ENCODE results near the gene GPHN.
"Not testable (repeated sequence)": the region's sequence is repeated elsewhere in the genome, so short reads cannot be mapped to it uniquely, and the experiment has no call there.

GPHN gene

GRCh38 chr14:66827182-66827581 is 319.2 kb downstream of the GPHN start:
- DNase-seq: no peak

DNA sequence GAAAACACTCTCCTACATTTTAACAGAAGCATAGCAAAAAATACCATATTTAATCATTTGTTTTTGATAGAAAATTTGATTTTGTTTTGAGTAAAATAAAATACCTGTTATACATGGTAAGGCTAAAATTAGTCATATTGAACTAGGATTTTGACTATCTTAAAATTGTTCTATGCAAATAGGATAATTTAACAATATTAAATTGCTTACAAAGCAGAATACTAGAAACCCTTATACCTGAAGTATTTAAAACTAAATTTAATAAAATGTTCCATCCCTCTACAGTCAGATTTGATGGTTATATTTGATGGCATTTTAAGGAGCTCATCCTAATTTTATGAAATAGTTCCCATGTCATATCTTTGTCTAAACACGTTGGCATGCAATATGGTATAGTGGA is 323.2 kb downstream of the GPHN start:
- DNase-seq: no peak

DNA sequence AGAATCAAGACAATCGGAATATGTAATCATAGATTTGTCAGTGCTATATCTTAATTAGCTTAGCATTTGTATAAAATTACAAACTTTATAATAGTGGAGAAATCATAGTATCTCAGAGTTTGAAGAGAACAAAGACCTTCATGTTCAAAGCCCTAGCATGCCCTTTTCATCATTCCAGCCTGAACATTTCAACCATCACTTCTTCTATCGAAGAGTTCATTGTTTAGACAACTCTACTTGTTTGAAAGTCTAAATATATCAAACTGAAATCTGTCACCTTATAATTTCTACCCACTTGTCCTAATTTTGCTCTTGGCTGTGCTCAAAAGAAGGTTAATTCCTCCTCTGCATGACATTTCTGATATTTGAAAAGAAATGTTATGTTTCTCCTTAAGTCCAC is 325.9 kb downstream of the GPHN start:
- DNase-seq: no peak

GRCh38 chr14:66837436-66837835 is 329.5 kb downstream of the GPHN start:
- DNase-seq: not testable (repeated sequence)

DNA sequence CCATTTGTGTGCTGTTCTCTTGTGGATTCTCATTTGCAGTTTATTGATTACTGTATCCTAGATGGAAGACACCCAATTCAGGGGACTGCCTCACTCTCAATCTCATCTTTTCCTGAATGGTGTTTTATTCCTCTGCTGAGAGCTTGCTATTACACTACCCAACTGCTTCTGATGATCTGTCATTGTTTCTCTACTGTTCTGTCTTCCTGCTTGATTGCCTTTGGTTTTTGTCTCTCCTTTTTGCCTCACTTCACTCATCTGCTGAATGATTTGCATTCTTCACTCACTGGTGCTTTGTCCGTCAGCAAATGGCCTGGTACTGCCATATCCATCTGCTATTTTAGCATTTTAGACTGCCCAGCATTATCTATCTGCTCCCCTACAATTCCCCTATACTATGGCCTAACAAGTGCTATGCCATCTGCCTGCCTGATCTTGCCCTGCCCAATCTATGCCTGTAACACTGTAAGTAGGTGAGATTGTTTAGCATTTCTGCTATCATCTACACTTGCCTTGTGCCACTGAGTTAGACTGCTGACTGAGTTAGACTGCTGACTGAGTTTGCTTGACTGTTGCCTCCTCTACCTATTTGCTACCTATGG is 335.1 kb downstream of the GPHN start:
- DNase-seq: no peak

DNA sequence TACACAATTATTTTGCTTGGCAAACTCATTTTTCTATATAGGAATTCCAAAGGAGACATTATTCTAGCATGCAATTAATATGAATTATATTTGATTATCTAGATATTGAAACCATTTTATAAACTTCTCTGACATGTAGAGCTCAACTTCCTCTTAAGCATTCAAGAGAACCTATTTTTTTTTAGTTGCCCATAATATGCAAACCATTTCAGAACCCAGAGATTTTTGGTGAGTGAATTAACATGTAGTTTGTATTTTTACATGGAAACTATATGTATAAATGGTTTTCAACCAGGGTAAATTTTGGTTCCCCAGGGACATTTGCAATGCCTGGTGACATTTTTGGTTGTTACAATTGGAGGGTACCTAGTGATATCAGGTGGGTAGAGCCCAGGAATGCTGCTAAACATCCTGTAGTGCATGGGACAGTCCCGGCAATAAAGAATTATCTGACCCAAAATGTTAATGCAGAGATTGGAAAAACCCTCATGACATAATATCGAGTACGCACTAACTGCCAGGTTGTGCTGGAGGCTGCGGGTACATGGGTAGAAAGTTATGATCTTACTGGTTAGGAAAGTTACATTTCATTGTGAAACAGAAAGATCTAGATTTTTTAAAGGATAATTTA is 342.4 kb downstream of the GPHN start:
- DNase-seq: no peak

- DNase-seq: no peak
These were observed 345.4 kb downstream of the GPHN start for GRCh38 chr14:66853311-66853710.

- DNase-seq: no peak
These were observed 349.9 kb downstream of the GPHN start for GRCh38 chr14:66857867-66858266.

DNA sequence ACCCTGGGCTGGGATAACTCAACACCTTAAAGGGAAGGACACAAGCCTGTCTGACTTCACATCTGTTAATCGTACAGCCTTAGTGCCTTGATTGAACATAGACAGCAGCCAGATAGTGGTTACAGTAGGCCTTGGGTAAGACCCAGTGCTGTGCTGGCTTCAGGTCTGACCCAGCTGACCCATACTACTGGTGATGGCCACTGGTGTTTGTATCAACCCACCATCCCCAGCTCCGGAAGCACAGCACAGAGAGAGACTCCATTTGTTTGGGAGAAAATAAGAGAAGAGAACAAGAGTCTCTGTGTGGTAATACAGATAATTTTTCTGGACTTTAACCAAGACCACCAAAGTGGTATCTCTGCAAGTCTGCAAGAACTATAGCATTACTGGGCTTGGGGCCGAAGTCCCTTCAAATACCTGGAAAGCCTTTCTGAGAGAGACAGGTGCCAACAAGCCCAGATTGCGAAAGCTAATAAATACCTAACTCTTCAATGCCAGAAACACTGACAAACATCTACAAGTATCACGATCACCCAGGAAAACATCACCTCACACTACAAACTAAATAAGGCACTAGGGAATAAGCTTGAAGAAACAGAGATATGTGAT is 351.2 kb downstream of the GPHN start:
- DNase-seq: no peak

DNA sequence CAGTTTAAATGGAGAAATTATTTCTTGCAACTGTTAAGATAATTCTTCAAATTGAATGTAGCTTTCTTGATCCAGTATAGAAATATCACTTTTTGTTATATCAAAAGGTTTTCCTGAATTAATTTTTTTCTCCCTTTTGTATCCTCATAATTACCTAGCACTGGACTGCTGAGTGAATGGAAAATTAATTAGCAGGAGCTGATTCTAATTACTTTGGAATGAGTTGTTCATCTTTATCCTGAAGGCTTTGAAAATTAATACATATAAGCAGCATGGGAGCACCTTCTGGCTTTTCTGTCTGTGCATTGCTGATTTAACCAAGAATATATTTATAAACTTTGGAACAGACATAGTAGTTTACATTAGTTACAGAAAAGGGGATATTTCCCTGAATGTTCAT is 373.6 kb downstream of the GPHN start:
- DNase-seq: no peak

DNA sequence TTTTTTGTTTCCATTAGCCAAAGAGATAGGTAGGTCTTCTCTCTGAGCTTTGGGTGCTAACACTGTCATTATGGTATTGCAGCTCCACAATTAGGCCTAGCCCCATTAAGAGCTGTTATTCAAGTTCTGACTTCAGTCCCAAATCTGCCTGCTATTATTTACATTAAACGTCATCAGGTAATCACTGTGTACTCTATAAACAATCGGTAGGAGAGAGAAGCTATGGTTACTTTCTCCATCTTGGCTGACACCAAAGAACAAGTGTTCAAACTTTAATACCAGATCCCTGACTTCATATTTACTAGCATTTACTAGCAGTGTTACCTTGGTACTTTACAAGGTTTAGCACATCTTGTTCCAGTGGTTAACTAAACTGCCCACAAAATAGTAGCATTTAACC is 376.2 kb downstream of the GPHN start:
- DNase-seq: no peak

- no peak for DNase-seq
These were observed 392.8 kb downstream of the GPHN start for GRCh38 chr14:66900719-66901118.

- DNase-seq: no peak
These were observed 402.4 kb downstream of the GPHN start for GRCh38 chr14:66910311-66910840.

GRCh38 chr14:66916421-66916820 is 408.5 kb downstream of the GPHN start:
- no peak for DNase-seq

DNA sequence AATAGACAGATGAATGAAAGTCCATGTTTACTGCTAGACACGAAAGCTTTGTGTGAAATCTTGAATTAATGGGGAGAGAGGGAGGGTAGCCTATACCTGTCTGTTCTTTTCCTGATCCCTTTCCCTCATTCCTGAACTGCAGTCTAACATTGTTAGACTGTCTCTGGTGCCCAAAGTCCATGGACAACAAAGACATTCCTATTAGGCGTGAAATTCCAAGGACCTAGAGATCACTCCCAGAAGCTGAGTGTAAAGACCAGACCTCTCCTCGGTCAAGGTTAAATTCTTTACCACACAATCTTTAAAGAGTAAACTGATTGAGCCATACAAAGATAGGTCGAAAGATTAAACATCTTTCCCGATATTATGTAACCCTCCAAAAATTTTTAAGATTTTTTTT is 410.6 kb downstream of the GPHN start:
- no peak for DNase-seq

DNA sequence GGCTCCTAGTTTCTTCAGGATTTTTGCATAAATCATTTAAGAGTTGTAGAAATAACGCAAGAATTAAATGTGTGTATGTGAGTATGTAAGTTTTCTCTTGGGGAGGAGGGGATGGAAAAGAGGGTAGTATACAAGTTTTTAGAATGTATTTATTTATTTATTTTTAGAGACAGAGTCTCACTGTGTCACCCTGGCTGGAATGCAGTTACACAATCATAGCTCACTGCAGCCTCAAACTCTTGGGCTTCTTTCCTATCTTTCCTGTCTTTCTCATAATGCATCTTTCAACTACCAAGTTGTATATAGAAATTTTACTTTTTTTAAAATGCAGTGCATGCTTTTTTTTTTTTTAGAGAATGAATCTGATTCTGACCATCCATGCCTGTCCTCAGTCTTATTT is 412.2 kb downstream of the GPHN start:
- no peak for DNase-seq

DNA sequence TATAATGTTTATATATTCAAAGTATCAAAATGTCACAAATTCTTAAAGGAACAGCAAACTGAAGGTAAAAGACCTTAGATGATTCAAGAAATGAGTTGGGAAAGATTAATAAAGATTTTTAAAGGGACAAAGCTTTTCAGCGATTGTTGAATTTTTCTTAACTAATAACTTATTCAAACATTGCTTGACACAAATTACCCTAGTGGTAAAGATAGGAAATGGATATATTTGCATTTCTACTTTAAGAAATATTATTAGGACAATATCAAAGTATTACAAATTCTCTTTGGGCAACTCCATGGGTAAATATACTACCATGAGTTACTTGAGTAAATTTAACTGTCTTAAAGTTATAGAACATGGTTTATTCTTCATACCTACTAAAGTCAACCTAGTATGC is 415.3 kb downstream of the GPHN start:
- DNase-seq: no peak

DNA sequence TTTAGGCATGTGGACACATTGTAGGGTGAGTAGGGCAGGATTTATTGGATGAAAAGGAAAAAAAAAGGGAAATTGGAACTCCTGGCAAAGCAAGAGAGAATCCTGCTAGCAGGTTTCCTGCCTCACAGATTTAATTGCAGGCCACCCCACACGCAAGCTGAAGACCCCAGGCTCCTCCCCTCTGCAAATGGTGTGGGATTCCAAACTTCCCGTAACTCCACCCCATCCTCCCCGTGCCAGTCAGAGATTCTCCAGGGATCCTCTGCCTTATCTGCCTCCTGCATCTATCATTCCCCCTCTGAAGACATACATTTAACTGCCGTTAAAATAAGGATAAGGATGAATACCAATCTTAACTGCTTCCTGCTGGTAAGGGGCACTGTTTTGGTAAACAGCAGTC is 431.5 kb downstream of the GPHN start:
- no peak for DNase-seq

- DNase-seq: no peak
These were observed 436.9 kb downstream of the GPHN start for GRCh38 chr14:66944872-66945271.

DNA sequence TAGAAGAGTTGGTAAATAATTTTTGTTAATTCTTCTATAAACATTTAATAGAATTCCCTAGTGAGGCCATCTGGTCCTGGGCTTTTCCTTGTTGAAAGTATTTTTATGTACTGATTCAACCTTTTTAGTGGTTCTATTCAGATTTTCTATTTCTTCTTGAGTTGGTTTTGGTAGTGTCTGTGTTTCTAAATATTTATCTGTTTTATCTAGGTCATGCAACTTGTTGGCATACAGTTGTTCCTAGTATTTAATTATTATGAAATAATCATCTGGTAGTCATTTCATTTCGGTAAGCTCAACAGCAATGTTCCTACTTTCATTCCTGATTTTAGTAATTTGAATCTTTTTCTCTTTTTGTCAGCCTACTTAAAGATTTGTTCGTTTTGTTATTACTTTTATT is 447.2 kb downstream of the GPHN start:
- no peak for DNase-seq

DNA sequence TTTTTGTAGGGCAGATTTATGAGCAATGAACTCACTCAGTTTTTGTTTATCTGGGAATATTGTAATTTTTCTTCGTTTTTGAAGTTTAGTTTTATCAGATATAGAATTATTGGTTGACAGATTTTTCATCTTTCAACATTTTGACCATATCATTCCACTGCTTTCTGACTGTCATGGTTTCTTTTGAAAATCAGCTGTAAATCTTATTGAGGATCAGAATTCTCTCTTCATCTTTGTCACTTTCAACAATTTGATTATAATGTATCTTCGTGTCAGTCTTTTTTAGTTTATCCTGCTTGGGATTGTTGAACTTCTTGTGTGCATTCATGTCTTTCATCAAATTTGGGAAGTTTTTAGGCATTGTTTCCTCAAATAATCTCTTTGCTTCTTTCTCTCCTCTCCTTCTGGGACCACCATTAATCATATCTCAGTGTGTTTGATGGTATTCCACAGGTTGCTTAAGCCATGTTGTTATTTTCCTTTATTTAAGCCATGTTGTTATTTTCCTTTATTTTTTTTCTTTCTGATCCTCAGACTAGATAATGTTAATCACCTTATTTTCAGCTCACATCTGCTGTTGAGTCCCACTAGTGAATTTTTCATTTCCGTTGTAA is 451.6 kb downstream of the GPHN start:
- DNase-seq: no peak

GRCh38 chr14:66965831-66966230 is 457.9 kb downstream of the GPHN start:
- DNase-seq: no peak

DNA sequence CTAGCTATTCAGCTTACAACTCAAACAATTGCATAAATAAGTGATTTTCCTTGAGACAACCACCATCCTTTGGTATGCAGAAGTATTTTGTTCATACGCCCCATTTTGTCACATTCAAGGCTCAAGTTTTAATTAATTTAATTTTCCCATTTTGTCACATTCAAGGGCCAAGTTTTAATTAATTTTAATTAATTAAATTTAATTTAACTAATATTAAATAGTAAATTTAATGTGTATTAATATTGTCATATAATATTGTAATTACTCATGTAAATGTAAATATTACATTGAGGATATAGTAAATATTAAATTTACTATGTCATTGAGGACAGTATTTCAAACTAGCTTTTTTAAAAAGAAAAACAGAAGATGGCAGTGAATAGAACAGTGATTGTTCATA is 464.5 kb downstream of the GPHN start:
- no peak for DNase-seq

GRCh38 chr14:66974397-66975025 is 466.6 kb downstream of the GPHN start:
- DNase-seq: no peak

Measured in inflammatory macrophage treated with lipopolysaccharide for 1 hour (primary cell).